Liver (tissue), 9 donors: Measurements from ENCODE around the gene DNTT. TPM values are rescaled to one million over a fixed set of nuclear protein-coding genes. Genes with fewer than 3 reads are reported as not detected.

Source experiments
- DNase-seq: peaks from one replicate; pipeline ENCODE4 v3.0.0-alpha.2; 2017; ENCODE audit warnings: low spot score
- H3K27ac ChIP-seq, 2 donors: one replicate each; pipeline ENCODE4 v1.7.0; 2013; ENCODE audit warnings: inconsistent platforms in 2 of 2, low read length in 2 of 2, control low read depth in 1 of 2, low read depth in 1 of 2, mild to moderate bottlenecking in 1 of 2
- H3K27me3 ChIP-seq, 4 donors: one replicate each; pipeline versions ENCODE4 v1.6.1 to v1.7.0; 2013; ENCODE audit warnings: low read length in 3 of 4, inconsistent platforms in 1 of 4, mild to moderate bottlenecking in 1 of 4, moderate library complexity in 1 of 4; ENCODE audit not compliant: control insufficient read depth in 4 of 4, insufficient read depth in 4 of 4
- H3K36me3 ChIP-seq, 4 donors: one replicate each; pipeline versions ENCODE4 v1.6.1 to v1.7.0; 2013; ENCODE audit warnings: low read length in 3 of 4, mild to moderate bottlenecking in 3 of 4, low read depth in 1 of 4, moderate library complexity in 1 of 4; ENCODE audit not compliant: control insufficient read depth in 4 of 4, insufficient read depth in 3 of 4
- H3K4me1 ChIP-seq, 4 donors: one replicate each; pipeline versions ENCODE4 v1.6.1 to v1.7.0; 2013; ENCODE audit warnings: low read length in 3 of 4, mild to moderate bottlenecking in 3 of 4, moderate library complexity in 1 of 4; ENCODE audit not compliant: control insufficient read depth in 4 of 4, insufficient read depth in 4 of 4
- H3K4me3 ChIP-seq, 3 donors: one replicate each; pipeline versions ENCODE4 v1.6.1 to v1.7.0; 2013; ENCODE audit warnings: low read length in 3 of 3, control low read depth in 1 of 3, low read depth in 1 of 3, mild to moderate bottlenecking in 1 of 3
- H3K9ac ChIP-seq, 2 donors: one replicate each; pipeline ENCODE4 v1.7.0; 2013; ENCODE audit warnings: low read length in 2 of 2, mild to moderate bottlenecking in 2 of 2, moderate library complexity in 2 of 2, control low read depth in 1 of 2, low read depth in 1 of 2
- H3K9me3 ChIP-seq, 4 donors: one replicate each; pipeline versions ENCODE4 v1.6.1 to v1.7.0; 2013; ENCODE audit warnings: low read length in 3 of 4; ENCODE audit not compliant: control insufficient read depth in 4 of 4
- ATF3 ChIP-seq: IDR thresholded peaks from 2 replicates; pipeline ENCODE4 v1.6.1; 2016; ENCODE audit warnings: antibody characterized with exemption
- CTCF ChIP-seq: fragments of 150-350 bp; IDR thresholded peaks from 2 replicates; pipeline ENCODE4 v1.5.1; 2017; ENCODE audit warnings: improper control_type of control experiment, low read depth, low read length; ENCODE audit not compliant: missing input control
- EGR1 ChIP-seq, 2 donors: IDR thresholded peaks; 2 replicates each; pipeline ENCODE4 v1.6.1; 2016 to 2018; ENCODE audit warnings: antibody characterized with exemption in 2 of 2, low read depth in 2 of 2
- FOXA2 ChIP-seq: IDR thresholded peaks from 2 replicates; pipeline ENCODE4 v1.6.1; 2016; ENCODE audit warnings: antibody characterized with exemption
- HNF4A ChIP-seq, 2 donors: conservative IDR thresholded peaks; 2 replicates each; pipeline ENCODE4 v1.6.1; 2016; ENCODE audit warnings: antibody characterized with exemption in 2 of 2, mild to moderate bottlenecking in 2 of 2
- HNF4G ChIP-seq: IDR thresholded peaks from 2 replicates; pipeline ENCODE4 v1.6.1; 2016; ENCODE audit warnings: antibody characterized with exemption
- JUND ChIP-seq, 2 donors: IDR thresholded peaks; 2 replicates each; pipeline ENCODE4 v1.6.1; 2016; ENCODE audit warnings: antibody characterized with exemption in 2 of 2
- NR2F2 ChIP-seq: IDR thresholded peaks from 2 replicates; pipeline ENCODE4 v1.6.1; 2016; ENCODE audit warnings: antibody characterized with exemption
- RAD21 ChIP-seq, 2 donors: IDR thresholded peaks; 2 replicates each; pipeline ENCODE4 v1.6.1; 2016; ENCODE audit warnings: antibody characterized with exemption in 2 of 2, mild to moderate bottlenecking in 2 of 2
- REST ChIP-seq: IDR thresholded peaks from 2 replicates; pipeline ENCODE4 v1.6.1; 2016; ENCODE audit warnings: antibody characterized with exemption, mild to moderate bottlenecking
- YY1 ChIP-seq: IDR thresholded peaks from 2 replicates; pipeline ENCODE4 v1.6.1; 2016; ENCODE audit warnings: antibody characterized with exemption, mild to moderate bottlenecking
- ZBTB33 ChIP-seq: IDR thresholded peaks from 2 replicates; pipeline ENCODE4 v1.6.1; 2016; ENCODE audit warnings: antibody characterized with exemption
- WGBS: extraction: QIAGEN DNeasy Blood & Tissue Kit; methylation state at CpG from one replicate; pipeline ENCODE4 v1.1.7; 2013; 5-methylcytosine and 5-hydroxymethylcytosine counted together
- polyA plus RNA-seq, 2 donors: library from polyadenylated mRNA; stranded (reverse) in 1 of 2; unstranded in 1 of 2; fragments of 200-250 nt in 1 of 2; fragments of >200 nt in 1 of 2; fragmentation: Nextera tagmentation in 1 of 2; extraction: Ambion mirVana in 1 of 2; gene quantifications; one replicate each; pipeline versions ENCODE4 v1.2.1 to v1.2.3, GENCODE V29; 2013 to 2015
- total RNA-seq, 2 donors: library from RNA; depleted of rRNA; stranded (reverse); fragments of >200 nt; gene quantifications; one replicate each; pipeline ENCODE4 v1.2.3, GENCODE V29; 2014
- TF ChIP-seq, protein P1 (sequence below): IDR thresholded peaks from 2 replicates; pipeline ENCODE4 v1.6.1; 2016; ENCODE audit warnings: antibody characterized with exemption
- donor health status: healthy.
- donor health status: healthy.
- donor health status: healthy.
- donor health status: healthy.
- donor health status: healthy.

The DNTT gene
- total and polyA plus RNA-seq, 4 donors = 0.70 TPM; not detected in 3

DNA sequence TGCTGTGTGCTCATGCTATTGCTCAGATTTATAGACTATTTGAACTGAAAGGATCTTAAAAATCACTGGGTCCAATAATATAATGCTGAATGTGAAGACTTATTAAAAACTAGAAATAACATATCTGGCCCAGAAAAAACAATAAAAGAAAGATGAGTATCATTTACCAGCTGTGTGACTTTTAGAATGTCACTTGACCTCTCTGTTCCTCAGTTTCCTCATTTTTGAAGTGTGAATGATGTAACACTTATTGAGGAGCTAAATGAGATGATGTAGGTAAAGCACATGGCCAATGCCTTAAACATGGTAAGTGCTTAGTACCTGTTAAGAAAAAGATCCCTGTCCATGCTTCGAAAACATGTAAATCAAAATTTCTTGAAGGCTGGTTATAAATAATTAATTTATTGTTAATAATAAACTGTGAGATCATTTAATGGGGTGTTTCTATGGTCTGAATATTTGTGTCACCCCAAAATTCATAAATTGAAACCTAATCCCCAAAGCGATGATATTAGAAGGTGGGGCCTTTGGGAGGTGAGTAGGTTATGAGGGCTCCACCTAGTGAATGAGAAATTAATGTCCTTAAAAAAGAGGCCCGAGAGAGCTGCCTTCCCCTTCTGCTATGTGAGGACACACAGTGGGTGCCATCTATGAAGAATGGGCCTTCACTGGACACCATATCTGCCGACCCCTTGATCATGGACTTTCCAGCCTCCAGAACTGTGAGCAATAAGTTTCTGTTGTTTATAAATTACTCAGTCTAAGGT is 13.0 kb downstream of the DNTT start:
- Histone ChIP-seq H3K4me3 (no peak overlapping the region), H3K9me3 (no peaks in the 10 kb centered on the region), H3K36me3 (no peaks in the 10 kb centered on the region), H3K27me3 (no peaks in the 10 kb centered on the region), H3K27ac (no peak overlapping the region), H3K9ac (no peak overlapping the region), H3K4me1 (no peaks in the 10 kb centered on the region)
- 79% methylated on average over 4 of the region's 4 CpGs for WGBS
- no peak for DNase-seq
- TF ChIP-seq EGR1 (IDR thresholded peaks at IDR 0.05; ENCODE audit: low read depth in 2 of 2) (no peak), HNF4A (conservative IDR thresholded peaks at IDR 0.05) (no peak), FOXA2 (no peak)

GRCh38 chr10:96319754-96320474 is 15.7 kb downstream of the DNTT start:
- H3K9me3 ChIP-seq = no peaks in the 10 kb centered on the region
- no peak overlapping the region for H3K4me3 ChIP-seq
- H3K36me3 ChIP-seq = no peaks in the 10 kb centered on the region
- H3K4me1 ChIP-seq = no peaks in the 10 kb centered on the region
- no peak for DNase-seq
- no peak for TF ChIP-seq HNF4G
- no peak for TF ChIP-seq ATF3
- no peak for TF ChIP-seq FOXA2
- no peak for TF ChIP-seq ZBTB33
- TF ChIP-seq RAD21 (IDR thresholded peaks at IDR 0.05) = no peak
- TF ChIP-seq JUND (IDR thresholded peaks at IDR 0.05) = no peak
- TF ChIP-seq, protein P1, sequence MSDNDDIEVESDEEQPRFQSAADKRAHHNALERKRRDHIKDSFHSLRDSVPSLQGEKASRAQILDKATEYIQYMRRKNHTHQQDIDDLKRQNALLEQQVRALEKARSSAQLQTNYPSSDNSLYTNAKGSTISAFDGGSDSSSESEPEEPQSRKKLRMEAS = no peak
- no peak for TF ChIP-seq YY1
- TF ChIP-seq CTCF = no peak
- TF ChIP-seq NR2F2 = no peak
- TF ChIP-seq REST = no peak
- 50% methylated on average over 3 of the region's 3 CpGs for WGBS
- H3K9ac ChIP-seq = no peak overlapping the region
- H3K27me3 ChIP-seq = peaks cover 0 to 5% (median 0%) of the 10 kb centered on the region in 4 donors
- H3K27ac ChIP-seq = no peak overlapping the region
